HG02970 (cell line): ENCODE results near the gene TRPC4.
"Not testable (repeated sequence)": the region's sequence is repeated elsewhere in the genome, so short reads cannot be mapped to it uniquely, and the experiment has no call there.

ENCODE experiments used
- ATAC-seq: cut with Tn5 transposase; IDR thresholded peaks from one replicate; pipeline ENCODE4 v1.9.1; 2021; ENCODE audit warnings: mild to moderate bottlenecking, moderate library complexity, moderate number of reproducible peaks; ENCODE audit not compliant: unreplicated experiment, low FRiP score

Gene TRPC4

GRCh38 chr13:37615276-37615675 is 254.3 kb downstream of the TRPC4 start:
- ATAC-seq = no peak

DNA sequence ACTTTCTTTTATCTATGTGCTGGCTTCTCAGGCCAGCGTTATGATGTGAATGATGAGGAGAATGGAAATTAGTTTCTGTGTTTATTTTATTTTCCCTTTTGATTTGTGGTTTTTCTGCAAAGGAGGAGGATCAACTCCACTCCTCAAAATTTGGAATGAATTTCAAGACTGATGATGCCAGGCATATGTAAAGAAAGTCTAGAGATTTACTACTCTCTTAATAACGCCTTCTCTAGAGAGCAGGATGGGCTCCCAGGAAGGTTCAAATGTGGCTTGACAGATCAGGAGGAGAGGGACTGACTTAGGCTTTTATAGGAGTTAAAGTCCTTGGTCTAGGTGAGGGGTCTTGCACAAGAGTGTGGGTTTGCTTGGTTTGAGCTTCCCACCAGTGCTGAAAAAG is 255.9 kb downstream of the TRPC4 start:
- no peak for ATAC-seq

GRCh38 chr13:37613236-37613635 is 256.3 kb downstream of the TRPC4 start:
- no peak for ATAC-seq

- no peak for ATAC-seq
These were observed 260.7 kb downstream of the TRPC4 start for GRCh38 chr13:37608750-37609339.

- no peak for ATAC-seq
These were observed 266.7 kb downstream of the TRPC4 start for GRCh38 chr13:37602733-37603381.

DNA sequence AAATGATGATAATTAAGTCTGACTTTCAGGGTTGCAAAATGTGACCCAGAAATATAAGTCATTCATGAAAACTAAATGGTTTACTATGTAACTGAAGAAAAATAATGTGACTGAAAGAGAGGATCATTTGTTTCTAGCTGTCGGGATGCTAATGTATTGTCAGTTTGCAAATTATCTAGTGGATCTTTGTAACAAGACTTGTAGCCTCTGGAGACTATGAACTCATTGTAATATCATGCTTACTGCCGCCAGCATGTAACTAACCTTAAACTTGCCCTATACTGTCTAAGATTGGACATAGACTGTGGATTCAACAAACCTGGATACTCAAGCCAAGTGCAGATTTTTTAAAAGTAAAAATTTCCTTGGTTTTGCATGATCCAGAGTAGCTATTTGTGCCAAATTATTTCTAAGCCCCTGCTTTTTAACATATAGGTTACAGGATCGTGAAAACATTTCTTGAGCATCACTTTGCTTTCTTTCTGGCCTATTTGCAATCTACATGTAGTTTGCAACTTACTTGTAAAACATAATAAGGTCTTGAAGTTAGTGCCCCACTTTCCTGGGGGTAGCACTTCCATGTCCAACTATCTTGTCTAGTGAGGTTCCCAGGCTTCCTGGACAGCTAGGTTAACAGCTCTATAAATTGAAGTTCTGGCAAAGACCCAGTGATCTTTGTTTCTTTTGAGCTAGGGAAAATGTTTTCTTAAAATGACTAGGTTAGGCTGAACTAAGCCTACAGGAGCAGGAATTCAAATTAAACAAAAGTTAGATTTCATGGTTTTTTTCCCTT is 267.7 kb downstream of the TRPC4 start:
- no peak for ATAC-seq

- no peak for ATAC-seq
These were observed 270.1 kb downstream of the TRPC4 start for GRCh38 chr13:37599519-37599918.

DNA sequence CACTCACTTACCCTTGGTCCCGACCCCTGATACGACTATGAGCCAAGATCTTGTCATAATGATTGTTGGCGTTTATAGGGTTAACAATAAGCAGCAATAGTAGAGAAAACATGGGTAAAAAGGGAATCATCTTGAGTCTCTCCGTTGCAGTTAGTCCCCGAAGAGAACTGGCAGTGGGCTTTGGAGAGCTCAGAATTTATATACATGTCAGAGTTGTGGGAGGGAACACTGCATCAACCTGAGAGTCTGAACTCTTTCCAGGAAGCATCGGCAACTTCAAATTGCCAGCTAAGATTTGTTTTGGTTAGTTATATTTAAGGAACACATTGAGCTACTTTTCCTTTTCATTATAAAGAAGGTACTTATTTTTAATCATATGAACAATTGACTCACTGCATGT is 271.0 kb downstream of the TRPC4 start, which contains the start of gene POSTN:
POSTN (minus strand) TSS at position 172 of the 400 bp plus-strand sequence; CDS start at position 130, 42 bp downstream.
- ATAC-seq = no peak

- ATAC-seq = no peak
These were observed 272.0 kb downstream of the TRPC4 start for GRCh38 chr13:37597477-37598025.

GRCh38 chr13:37596805-37597204 is 272.8 kb downstream of the TRPC4 start:
- ATAC-seq = no peak

- ATAC-seq = no peak
These were observed 274.4 kb downstream of the TRPC4 start for GRCh38 chr13:37595162-37595561.

GRCh38 chr13:37594550-37594949 is 275.0 kb downstream of the TRPC4 start:
- no peak for ATAC-seq

- ATAC-seq = not testable (repeated sequence)
These were observed 280.2 kb downstream of the TRPC4 start for GRCh38 chr13:37589381-37589780.

GRCh38 chr13:37587236-37587635 is 282.3 kb downstream of the TRPC4 start:
- ATAC-seq = no peak
